Activated CD4-positive, alpha-beta T cell treated with anti-CD3 and anti-CD28 coated beads, Interleukin-2, amount 10 ng/mL, durations not matched to agents 24 days and 14 days (primary cell): ENCODE results near the gene GDI2. TPM values are rescaled to one million over a fixed set of nuclear protein-coding genes. Genes with fewer than 3 reads are reported as not detected.
A peak's percentile ranks its signal among the peaks of the same experiment; 100 is the strongest.

Experiments
- DNase-seq: peaks from one replicate; pipeline ENCODE4 v3.0.0; 2022
- H3K27ac Mint-ChIP-seq: one replicate; pipeline ENCODE4 v1.8.0; 2022; ENCODE audit warnings: mild to moderate bottlenecking, mixed read lengths
- H3K27me3 Mint-ChIP-seq: one replicate; pipeline ENCODE4 v1.8.0; 2022; ENCODE audit warnings: mixed read lengths
- H3K36me3 Mint-ChIP-seq: one replicate; pipeline ENCODE4 v1.8.0; 2022; ENCODE audit warnings: low read depth, mild to moderate bottlenecking, mixed read lengths
- H3K4me1 Mint-ChIP-seq: one replicate; pipeline ENCODE4 v1.8.0; 2021; ENCODE audit warnings: mixed read lengths
- H3K4me3 Mint-ChIP-seq: one replicate; pipeline ENCODE4 v1.8.0; 2022; ENCODE audit warnings: mild to moderate bottlenecking, moderate library complexity, mixed read lengths
- H3K9me3 Mint-ChIP-seq: one replicate; pipeline ENCODE4 v1.8.0; 2021; ENCODE audit warnings: mixed read lengths
- intact Hi-C: fragments of 100-400 bp; cut with micrococcal nuclease; formaldehyde crosslinking; loops from one replicate; pipeline ENCODE4 v1.15.1; 2023
- total RNA-seq: library from RNA; stranded (reverse); gene quantifications from 2 replicates; pipeline ENCODE4 v1.2.3, GENCODE V29; 2022

The GDI2 gene
- total RNA-seq, 1 donor from 2014 or later: 305 TPM

DNA sequence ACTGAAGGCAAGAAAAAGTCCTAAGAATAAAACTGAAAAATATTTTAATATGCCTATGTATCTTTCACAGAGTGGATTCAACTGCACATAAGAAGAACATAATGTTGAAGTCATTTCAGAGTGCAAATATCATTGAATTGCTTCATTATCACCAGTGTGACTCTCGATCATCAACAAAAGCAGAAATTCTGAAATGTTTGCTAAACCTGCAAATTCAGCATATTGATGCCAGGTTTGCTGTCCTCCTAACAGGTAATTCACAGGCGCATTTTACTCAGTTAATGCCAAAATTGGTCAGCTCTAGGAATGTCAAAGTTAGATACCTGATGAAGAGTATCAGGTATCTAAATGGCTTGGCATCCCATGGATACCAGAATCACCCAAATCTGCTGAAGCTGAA lies 52.0 kb downstream of the GDI2 start:
- DNase-seq: no peak
- Mint-ChIP-seq H3K4me1 (peaks cover 12% of the 10 kb centered on the region), H3K27ac (no peak overlapping the region), H3K27me3 (no peaks in the 10 kb centered on the region), H3K9me3 (no peaks in the 10 kb centered on the region), H3K4me3 (no peak overlapping the region), H3K36me3 (peaks cover 80% of the 10 kb centered on the region)
- intact Hi-C loops: loop anchor here (5.0 kb wide), 1 partner anchor 74 kb away; no protein-coding TSS in a partner anchor

DNA sequence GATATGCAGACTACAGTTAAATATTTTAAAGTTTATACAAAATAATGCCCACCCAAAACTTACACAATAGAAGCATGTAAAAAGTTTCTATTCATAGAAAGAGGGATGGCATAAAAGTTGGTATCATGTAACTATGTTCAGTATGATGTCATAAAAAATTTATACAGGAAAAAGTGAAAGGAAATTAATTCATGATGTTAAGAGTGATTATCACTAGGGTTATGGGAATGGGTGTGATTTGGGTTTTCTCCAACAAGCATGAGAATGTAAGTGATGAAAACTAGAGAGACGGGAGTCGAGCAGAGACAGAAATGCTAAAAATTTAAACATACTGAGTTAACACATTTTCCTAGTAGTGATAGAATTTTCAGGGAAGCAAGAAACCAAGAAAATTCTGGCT lies 52.7 kb downstream of the GDI2 start:
- no peak for DNase-seq
- peaks cover 9% of the 10 kb centered on the region for H3K4me1 Mint-ChIP-seq
- peaks cover 76% of the 10 kb centered on the region for H3K36me3 Mint-ChIP-seq
- intact Hi-C loops: loop anchor here (5.0 kb wide), 1 partner anchor 73 kb away; no protein-coding TSS in a partner anchor
- no peak overlapping the region for H3K27ac Mint-ChIP-seq
- H3K9me3 Mint-ChIP-seq: no peaks in the 10 kb centered on the region
- no peaks in the 10 kb centered on the region for H3K27me3 Mint-ChIP-seq
- H3K4me3 Mint-ChIP-seq: no peak overlapping the region

GRCh38 chr10:5758927-5759326 lies 54.3 kb downstream of the GDI2 start:
- intact Hi-C loops: no loop called here
- H3K4me1 Mint-ChIP-seq: peaks cover 7% of the 10 kb centered on the region
- no peaks in the 10 kb centered on the region for H3K9me3 Mint-ChIP-seq
- peak overlapping the region; percentile 73 for H3K27ac Mint-ChIP-seq
- peaks cover 63% of the 10 kb centered on the region for H3K36me3 Mint-ChIP-seq
- no peak for DNase-seq
- no peaks in the 10 kb centered on the region for H3K27me3 Mint-ChIP-seq
- no peak overlapping the region for H3K4me3 Mint-ChIP-seq

DNA sequence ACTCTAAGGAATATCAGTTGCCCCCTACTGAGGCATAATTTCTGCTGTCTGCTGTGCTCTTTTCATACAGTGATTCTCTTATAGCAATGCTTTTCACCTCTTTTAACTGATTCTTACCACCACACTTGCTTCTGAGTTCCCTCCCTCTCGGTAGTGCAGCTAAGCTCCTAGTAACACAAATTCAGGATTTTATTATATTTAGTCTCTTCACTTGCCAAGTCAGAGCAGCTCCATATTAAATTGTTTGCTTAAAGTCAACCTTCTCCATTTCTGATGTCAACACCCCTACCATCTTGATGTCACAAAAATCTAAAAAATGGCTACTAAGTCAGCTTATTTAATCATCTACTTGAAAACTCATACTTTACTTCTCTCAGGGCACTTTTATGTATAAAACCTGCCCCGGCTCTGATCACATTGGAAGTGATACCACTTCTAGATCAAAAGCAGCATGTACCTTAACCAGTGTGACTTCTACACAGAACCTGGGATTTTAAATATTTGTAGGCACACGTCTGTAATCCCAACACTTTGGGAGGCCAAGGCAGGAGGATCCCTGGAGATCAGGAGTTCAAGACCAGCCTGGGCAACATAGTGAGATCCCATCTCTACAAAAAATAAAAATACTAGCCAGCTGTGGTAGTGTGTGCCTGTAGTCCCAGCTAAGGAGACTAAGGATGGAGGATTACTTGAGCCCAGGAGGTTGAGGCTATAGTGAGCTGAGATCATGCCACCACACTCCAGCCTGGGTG lies 55.3 kb downstream of the GDI2 start:
- peak overlapping the region; percentile 45 for H3K27ac Mint-ChIP-seq

DNA sequence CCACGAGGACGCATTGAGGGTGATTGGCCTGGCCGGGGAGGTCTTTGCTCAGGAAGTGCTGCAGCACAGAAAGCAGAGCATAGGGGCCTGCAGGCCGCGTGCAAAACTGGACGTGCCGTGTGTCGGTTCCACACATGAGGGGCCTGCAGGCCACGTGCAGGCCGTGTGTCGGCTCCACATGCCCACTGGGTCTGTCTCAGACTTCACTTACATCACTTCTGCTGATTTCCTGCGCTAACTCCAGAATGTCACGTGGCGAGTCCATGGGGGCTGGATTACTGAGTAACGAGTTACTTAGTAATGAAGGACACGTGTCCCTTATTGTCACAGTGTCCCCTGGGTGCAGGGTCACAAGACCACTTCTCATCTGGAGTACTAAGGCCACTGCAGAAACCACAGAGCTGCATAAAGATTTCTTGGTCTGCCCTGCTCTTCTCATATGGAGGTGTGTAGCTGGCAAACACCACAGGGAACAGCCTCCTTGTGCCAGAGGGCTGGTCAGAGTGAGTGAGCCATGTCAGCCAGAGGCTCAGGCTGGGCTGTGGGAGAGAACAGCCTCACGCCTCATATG lies 60.8 kb downstream of the GDI2 start:
- Mint-ChIP-seq H3K9me3 (no peaks in the 10 kb centered on the region), H3K4me1 (peaks cover 22% of the 10 kb centered on the region), H3K36me3 (peaks cover 66% of the 10 kb centered on the region), H3K27ac (no peak overlapping the region), H3K27me3 (no peaks in the 10 kb centered on the region), H3K4me3 (no peak overlapping the region)
- intact Hi-C loops: no loop called here
- no peak for DNase-seq

More for the DNA sequence above, 55.3 kb downstream of the GDI2 start:
- Mint-ChIP-seq H3K9me3 (no peaks in the 10 kb centered on the region), H3K4me1 (peaks cover 15% of the 10 kb centered on the region), H3K27me3 (no peaks in the 10 kb centered on the region), H3K4me3 (no peak overlapping the region), H3K36me3 (peaks cover 67% of the 10 kb centered on the region)
- intact Hi-C loops: no loop called here
- DNase-seq: no peak

DNA sequence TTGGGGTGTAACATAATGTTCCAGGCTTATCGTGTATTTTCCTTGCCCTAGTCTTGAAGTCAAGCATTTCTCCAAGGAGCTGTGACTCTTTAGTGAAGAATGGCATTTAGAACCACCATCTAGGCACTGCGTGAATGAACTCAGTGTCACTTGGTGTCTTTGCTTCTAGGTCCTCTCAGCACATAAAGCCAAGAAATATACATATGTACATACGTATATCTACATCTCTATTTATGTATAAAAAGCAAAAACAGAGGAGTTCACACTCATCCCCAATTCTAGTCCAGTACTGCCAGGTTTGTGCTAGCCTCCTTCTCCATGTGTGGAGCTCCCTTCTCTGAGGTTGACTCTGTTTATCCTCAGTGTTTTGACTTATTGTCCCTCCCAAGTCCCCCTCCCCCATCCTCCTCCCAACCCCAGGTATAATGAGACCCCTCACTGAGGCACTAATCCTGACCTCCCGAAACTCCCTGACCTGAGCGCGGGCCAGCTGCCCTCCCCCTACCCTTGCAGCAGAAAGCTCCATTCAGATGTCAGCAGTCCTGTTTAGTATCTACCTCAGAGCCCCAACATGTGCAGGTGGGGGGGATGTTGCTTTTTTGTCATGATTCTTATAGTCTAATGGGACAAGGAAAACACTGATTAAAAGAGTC lies 61.5 kb downstream of the GDI2 start:
- Mint-ChIP-seq H3K27ac (no peak overlapping the region), H3K4me1 (peaks cover 22% of the 10 kb centered on the region), H3K36me3 (peaks cover 66% of the 10 kb centered on the region), H3K4me3 (no peak overlapping the region), H3K9me3 (no peaks in the 10 kb centered on the region), H3K27me3 (no peaks in the 10 kb centered on the region)
- intact Hi-C loops: no loop called here
- no peak for DNase-seq

GRCh38 chr10:5748394-5748803 lies 64.8 kb downstream of the GDI2 start:
- H3K9me3 Mint-ChIP-seq: no peaks in the 10 kb centered on the region
- no peak overlapping the region for H3K4me3 Mint-ChIP-seq
- DNase-seq: no peak
- intact Hi-C loops: no loop called here
- H3K36me3 Mint-ChIP-seq: peaks cover 74% of the 10 kb centered on the region
- no peak overlapping the region for H3K27ac Mint-ChIP-seq
- peaks cover 11% of the 10 kb centered on the region for H3K4me1 Mint-ChIP-seq
- H3K27me3 Mint-ChIP-seq: no peaks in the 10 kb centered on the region

DNA sequence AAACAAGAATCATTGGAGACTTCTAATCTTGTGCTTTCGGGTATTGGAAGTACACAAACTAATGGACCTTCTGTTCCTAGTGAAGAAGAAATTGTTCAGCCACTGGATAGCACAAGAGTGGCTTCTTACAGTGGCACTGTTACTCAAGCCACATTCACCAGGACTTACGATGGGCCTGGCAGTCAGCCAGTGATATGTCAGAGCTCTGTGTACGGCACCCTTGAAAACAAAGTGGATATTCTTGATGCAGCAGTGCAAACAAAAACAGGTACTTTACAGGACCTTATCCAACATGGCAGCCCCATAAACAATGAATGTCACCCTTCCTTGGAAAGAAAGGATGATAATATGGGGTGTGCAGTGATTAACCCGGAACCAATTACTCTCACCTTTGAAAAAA lies 67.0 kb downstream of the GDI2 start:
- Mint-ChIP-seq H3K4me1 (peaks cover under 1% of the 10 kb centered on the region), H3K4me3 (no peak overlapping the region), H3K9me3 (no peaks in the 10 kb centered on the region), H3K27me3 (no peaks in the 10 kb centered on the region), H3K36me3 (peaks cover 70% of the 10 kb centered on the region), H3K27ac (no peak overlapping the region)
- intact Hi-C loops: no loop called here
- no peak for DNase-seq

DNA sequence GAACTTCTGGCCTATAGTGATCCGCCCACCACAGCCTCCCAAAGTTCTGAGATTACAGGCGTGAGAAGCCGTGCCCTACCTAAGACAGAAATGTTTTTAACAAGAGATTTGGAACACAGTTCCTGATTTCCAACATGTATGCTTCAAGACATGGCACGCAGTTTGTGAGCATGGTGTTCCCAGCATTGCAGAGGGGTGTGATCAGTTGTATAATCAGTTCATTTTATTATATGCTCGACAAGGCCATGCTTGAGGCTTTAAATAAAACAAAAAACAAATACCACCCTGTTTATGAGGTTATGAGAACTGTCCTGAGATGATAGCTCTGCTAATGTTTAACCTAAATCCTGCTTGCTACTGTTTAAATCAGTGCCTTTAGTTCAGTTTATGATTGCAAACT lies 68.4 kb downstream of the GDI2 start:
- intact Hi-C loops: no loop called here
- no peak overlapping the region for H3K4me3 Mint-ChIP-seq
- peaks cover 69% of the 10 kb centered on the region for H3K36me3 Mint-ChIP-seq
- no peaks in the 10 kb centered on the region for H3K27me3 Mint-ChIP-seq
- no peak overlapping the region for H3K27ac Mint-ChIP-seq
- no peaks in the 10 kb centered on the region for H3K9me3 Mint-ChIP-seq
- DNase-seq: peak; percentile 26
- peaks cover 2% of the 10 kb centered on the region for H3K4me1 Mint-ChIP-seq

- H3K27ac Mint-ChIP-seq: no peak overlapping the region
- DNase-seq: peak; percentile 37
Observed at GRCh38 chr10:5743736-5744135, 69.5 kb downstream of the GDI2 start.

GRCh38 chr10:5742116-5742515 lies 71.1 kb downstream of the GDI2 start:
- no peaks in the 10 kb centered on the region for H3K9me3 Mint-ChIP-seq
- peaks cover 4% of the 10 kb centered on the region for H3K4me1 Mint-ChIP-seq
- no peak overlapping the region for H3K4me3 Mint-ChIP-seq
- H3K27me3 Mint-ChIP-seq: no peaks in the 10 kb centered on the region
- H3K36me3 Mint-ChIP-seq: peaks cover 54% of the 10 kb centered on the region
- no peak overlapping the region for H3K27ac Mint-ChIP-seq
- no peak for DNase-seq
- intact Hi-C loops: no loop called here

More at GRCh38 chr10:5743736-5744135, 69.5 kb downstream of the GDI2 start:
- Mint-ChIP-seq H3K4me3 (no peak overlapping the region), H3K4me1 (peaks cover 2% of the 10 kb centered on the region), H3K36me3 (peaks cover 65% of the 10 kb centered on the region), H3K9me3 (no peaks in the 10 kb centered on the region), H3K27me3 (no peaks in the 10 kb centered on the region)
- intact Hi-C loops: no loop called here

DNA sequence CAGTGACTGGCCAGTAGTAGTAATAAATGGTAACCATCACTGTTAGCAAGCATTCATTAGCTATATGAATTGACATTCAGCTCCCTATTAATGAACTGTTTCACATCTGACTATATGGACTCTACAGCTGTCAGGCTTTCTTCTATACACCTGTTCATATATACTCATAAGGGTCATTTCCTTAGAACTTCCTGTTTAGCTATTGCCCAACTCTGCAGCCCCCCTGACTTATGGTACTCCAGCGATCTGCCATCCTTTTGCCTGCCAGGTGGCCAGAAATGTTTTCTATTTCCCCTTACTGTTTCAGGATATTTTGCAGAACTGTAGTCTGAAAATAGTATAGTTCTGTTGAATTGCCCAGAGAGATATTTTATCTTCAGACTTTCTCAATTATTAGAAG lies 72.0 kb downstream of the GDI2 start:
- no peak for DNase-seq
- H3K9me3 Mint-ChIP-seq: no peaks in the 10 kb centered on the region
- H3K27ac Mint-ChIP-seq: no peak overlapping the region
- intact Hi-C loops: no loop called here
- peaks cover 50% of the 10 kb centered on the region for H3K36me3 Mint-ChIP-seq
- peaks cover 7% of the 10 kb centered on the region for H3K4me1 Mint-ChIP-seq
- no peak overlapping the region for H3K4me3 Mint-ChIP-seq
- H3K27me3 Mint-ChIP-seq: no peaks in the 10 kb centered on the region

DNA sequence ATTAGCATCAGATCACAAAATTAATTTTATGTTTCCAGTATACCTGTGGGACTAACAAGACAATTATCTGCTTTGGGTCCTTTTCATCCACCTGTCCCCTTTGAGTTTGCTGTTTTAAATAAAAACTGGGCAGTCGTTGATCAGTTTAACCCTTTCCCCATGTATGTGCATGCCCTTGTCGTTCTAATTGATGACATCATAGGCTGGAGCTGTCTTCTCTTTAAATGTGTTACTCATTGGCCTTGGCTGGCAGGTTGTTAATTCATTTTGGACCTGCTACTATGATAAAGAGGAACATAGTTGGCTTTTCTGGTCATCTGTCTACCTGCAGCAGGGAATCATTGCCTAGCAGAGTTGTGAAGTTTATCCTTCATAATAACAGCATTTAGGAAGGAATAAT lies 74.8 kb downstream of the GDI2 start:
- H3K36me3 Mint-ChIP-seq: peaks cover 44% of the 10 kb centered on the region
- no peaks in the 10 kb centered on the region for H3K9me3 Mint-ChIP-seq

DNA sequence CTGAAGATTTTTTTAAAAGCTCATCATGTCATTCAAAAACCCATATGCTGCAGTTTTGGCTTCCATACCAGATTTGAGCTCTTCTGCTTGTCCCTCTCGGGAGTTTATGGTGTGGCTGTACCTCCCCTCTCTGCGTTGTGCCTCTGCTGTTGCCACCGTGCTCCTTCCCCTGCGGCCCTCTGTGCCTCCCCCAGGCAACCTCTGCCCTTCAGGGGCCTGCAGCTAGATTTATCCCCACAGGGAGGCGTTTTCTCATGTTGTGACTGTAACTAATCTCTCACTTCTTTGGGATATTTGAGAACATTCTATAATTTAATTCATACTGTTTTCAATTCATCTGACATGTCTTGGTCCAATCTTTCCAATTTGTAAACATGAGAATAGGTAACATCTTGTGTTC lies 75.9 kb downstream of the GDI2 start:
- H3K36me3 Mint-ChIP-seq: peaks cover 48% of the 10 kb centered on the region

More for the DNA sequence above, 74.8 kb downstream of the GDI2 start:
- Mint-ChIP-seq H3K27me3 (no peaks in the 10 kb centered on the region), H3K4me1 (peaks cover 7% of the 10 kb centered on the region), H3K4me3 (no peak overlapping the region), H3K27ac (no peak overlapping the region)
- DNase-seq: no peak
- intact Hi-C loops: no loop called here

More for the DNA sequence above, 75.9 kb downstream of the GDI2 start:
- DNase-seq: no peak
- H3K4me3 Mint-ChIP-seq: no peak overlapping the region
- no peak overlapping the region for H3K27ac Mint-ChIP-seq
- no peaks in the 10 kb centered on the region for H3K9me3 Mint-ChIP-seq
- H3K4me1 Mint-ChIP-seq: peaks cover 9% of the 10 kb centered on the region
- intact Hi-C loops: no loop called here
- H3K27me3 Mint-ChIP-seq: no peaks in the 10 kb centered on the region
